Stomach smooth muscle (tissue), 2 donors: Measurements from ENCODE around the gene PPAT.
A peak's percentile ranks its signal among the peaks of the same experiment; 100 is the strongest.
"Not testable (repeated sequence)": the region's sequence is repeated elsewhere in the genome, so short reads cannot be mapped to it uniquely, and the experiment has no call there.

Experiments used
- H3K27ac ChIP-seq: one replicate; pipeline ENCODE4 v1.7.0; 2013; ENCODE audit warnings: mild to moderate bottlenecking, low read length, inconsistent platforms
- H3K27me3 ChIP-seq, 2 donors: one replicate each; pipeline ENCODE4 v1.7.0; 2013; ENCODE audit warnings: low read length in 2 of 2; ENCODE audit not compliant: insufficient read depth in 2 of 2, control insufficient read depth in 1 of 2
- H3K36me3 ChIP-seq, 2 donors: one replicate each; pipeline ENCODE4 v1.7.0; 2013; ENCODE audit warnings: low read length in 2 of 2; ENCODE audit not compliant: control insufficient read depth in 2 of 2, insufficient read depth in 2 of 2
- H3K4me1 ChIP-seq: one replicate; pipeline ENCODE4 v1.7.0; 2013; ENCODE audit warnings: low read length; ENCODE audit not compliant: control insufficient read depth, insufficient read depth
- H3K4me3 ChIP-seq, 2 donors: one replicate each; pipeline ENCODE4 v1.7.0; 2013; ENCODE audit warnings: low read length in 2 of 2
- H3K9ac ChIP-seq, 2 donors: one replicate each; pipeline ENCODE4 v1.7.0; 2013; ENCODE audit warnings: low read length in 2 of 2, mild to moderate bottlenecking in 1 of 2
- H3K9me3 ChIP-seq, 2 donors: one replicate each; pipeline ENCODE4 v1.7.0; 2013; ENCODE audit warnings: low read length in 2 of 2; ENCODE audit not compliant: control insufficient read depth in 2 of 2
- donor health status: healthy.
- donor health status: Pancreatic carcinoma.

PPAT gene

GRCh38 chr4:56465599-56466295 is 30.3 kb upstream of the PPAT start:
- Histone ChIP-seq H3K9me3 (no peaks in the 10 kb centered on the region), H3K9ac (no peak overlapping the region), H3K36me3 (peaks cover 2 to 10% of the 10 kb centered on the region in 2 donors), H3K4me3 (peak overlapping the region; percentile 72 to 98), H3K27me3 (no peaks in the 10 kb centered on the region), H3K27ac (no peak overlapping the region), H3K4me1 (peaks cover 17% of the 10 kb centered on the region)

- Histone ChIP-seq H3K27me3 (no peaks in the 10 kb centered on the region), H3K4me3 (no peak overlapping the region), H3K4me1 (peaks cover 17% of the 10 kb centered on the region), H3K9ac (no peak overlapping the region), H3K36me3 (peaks cover 5 to 11% of the 10 kb centered on the region in 2 donors), H3K9me3 (no peaks in the 10 kb centered on the region), H3K27ac (no peak overlapping the region)
Observed at GRCh38 chr4:56464581-56464980, 29.2 kb upstream of the PPAT start.

GRCh38 chr4:56463711-56464110 is 28.3 kb upstream of the PPAT start:
- H3K36me3 ChIP-seq = peaks cover 5 to 11% of the 10 kb centered on the region in 2 donors
- no peaks in the 10 kb centered on the region for H3K27me3 ChIP-seq
- no peaks in the 10 kb centered on the region for H3K9me3 ChIP-seq
- H3K9ac ChIP-seq = no peak overlapping the region
- H3K4me1 ChIP-seq = peaks cover 16% of the 10 kb centered on the region
- no peak overlapping the region for H3K4me3 ChIP-seq
- no peak overlapping the region for H3K27ac ChIP-seq

- peaks cover 8 to 11% of the 10 kb centered on the region in 2 donors for H3K36me3 ChIP-seq
- no peaks in the 10 kb centered on the region for H3K27me3 ChIP-seq
- no peaks in the 10 kb centered on the region for H3K9me3 ChIP-seq
- no peak overlapping the region for H3K9ac ChIP-seq
- no peak overlapping the region for H3K4me3 ChIP-seq
- peaks cover 14% of the 10 kb centered on the region for H3K4me1 ChIP-seq
- H3K27ac ChIP-seq = no peak overlapping the region
Observed at GRCh38 chr4:56462157-56462556, 26.7 kb upstream of the PPAT start.

- H3K4me1 ChIP-seq = peaks cover 6% of the 10 kb centered on the region
- peaks cover 10 to 11% of the 10 kb centered on the region in 2 donors for H3K36me3 ChIP-seq
- no peaks in the 10 kb centered on the region for H3K9me3 ChIP-seq
- no peak overlapping the region for H3K27ac ChIP-seq
- H3K9ac ChIP-seq = no peak overlapping the region
- H3K27me3 ChIP-seq = no peaks in the 10 kb centered on the region
- H3K4me3 ChIP-seq = no peak overlapping the region
Observed at GRCh38 chr4:56460085-56460484, 24.7 kb upstream of the PPAT start.

GRCh38 chr4:56450342-56450741 is 14.9 kb upstream of the PPAT start:
- Histone ChIP-seq H3K27me3 (no peaks in the 10 kb centered on the region), H3K9me3 (no peaks in the 10 kb centered on the region), H3K9ac (no peak overlapping the region), H3K4me1 (no peaks in the 10 kb centered on the region), H3K4me3 (no peak overlapping the region), H3K27ac (no peak overlapping the region), H3K36me3 (peaks cover 10% of the 10 kb centered on the region in 2 donors)

- not testable (repeated sequence) for H3K27ac ChIP-seq, H3K4me1 ChIP-seq, H3K4me3 ChIP-seq, H3K9me3 ChIP-seq, H3K9ac ChIP-seq, H3K27me3 ChIP-seq
- peaks cover 6 to 11% of the 10 kb centered on the region in 2 donors for H3K36me3 ChIP-seq
Observed at GRCh38 chr4:56449475-56449874, 14.1 kb upstream of the PPAT start.

- H3K4me3 ChIP-seq = no peak overlapping the region
- no peak overlapping the region for H3K27ac ChIP-seq
- H3K27me3 ChIP-seq = no peaks in the 10 kb centered on the region
- H3K9me3 ChIP-seq = no peaks in the 10 kb centered on the region
- no peaks in the 10 kb centered on the region for H3K4me1 ChIP-seq
- H3K9ac ChIP-seq = no peak overlapping the region
- peaks cover 2 to 12% of the 10 kb centered on the region in 2 donors for H3K36me3 ChIP-seq
Observed at GRCh38 chr4:56448301-56448700, 12.9 kb upstream of the PPAT start.

GRCh38 chr4:56445699-56446098 is 10.3 kb upstream of the PPAT start:
- H3K9me3 ChIP-seq = no peaks in the 10 kb centered on the region
- H3K36me3 ChIP-seq = peaks cover 0 to 12% of the 10 kb centered on the region in 2 donors
- no peak overlapping the region for H3K4me3 ChIP-seq

GRCh38 chr4:56444719-56445118 is 9.3 kb upstream of the PPAT start:
- H3K4me3 ChIP-seq = no peak overlapping the region
- H3K27me3 ChIP-seq = no peaks in the 10 kb centered on the region
- H3K4me1 ChIP-seq = no peaks in the 10 kb centered on the region
- peaks cover 0 to 12% of the 10 kb centered on the region in 2 donors for H3K36me3 ChIP-seq
- H3K9ac ChIP-seq = no peak overlapping the region
- no peak overlapping the region for H3K27ac ChIP-seq
- no peaks in the 10 kb centered on the region for H3K9me3 ChIP-seq

More at GRCh38 chr4:56445699-56446098, 10.3 kb upstream of the PPAT start:
- no peaks in the 10 kb centered on the region for H3K4me1 ChIP-seq
- no peaks in the 10 kb centered on the region for H3K27me3 ChIP-seq
- no peak overlapping the region for H3K9ac ChIP-seq
- no peak overlapping the region for H3K27ac ChIP-seq

- H3K4me1 ChIP-seq = peaks cover 9% of the 10 kb centered on the region
- peaks cover 0 to 5% of the 10 kb centered on the region in 2 donors for H3K36me3 ChIP-seq
- H3K27me3 ChIP-seq = no peaks in the 10 kb centered on the region
- no peak overlapping the region for H3K27ac ChIP-seq
- no peaks in the 10 kb centered on the region for H3K9me3 ChIP-seq
- H3K9ac ChIP-seq = no peak overlapping the region
- H3K4me3 ChIP-seq = no peak overlapping the region
Observed at GRCh38 chr4:56440983-56441382, 5.6 kb upstream of the PPAT start.
